ENCODE measurements around the gene PPP1R3C.

PPP1R3C gene

DNA sequence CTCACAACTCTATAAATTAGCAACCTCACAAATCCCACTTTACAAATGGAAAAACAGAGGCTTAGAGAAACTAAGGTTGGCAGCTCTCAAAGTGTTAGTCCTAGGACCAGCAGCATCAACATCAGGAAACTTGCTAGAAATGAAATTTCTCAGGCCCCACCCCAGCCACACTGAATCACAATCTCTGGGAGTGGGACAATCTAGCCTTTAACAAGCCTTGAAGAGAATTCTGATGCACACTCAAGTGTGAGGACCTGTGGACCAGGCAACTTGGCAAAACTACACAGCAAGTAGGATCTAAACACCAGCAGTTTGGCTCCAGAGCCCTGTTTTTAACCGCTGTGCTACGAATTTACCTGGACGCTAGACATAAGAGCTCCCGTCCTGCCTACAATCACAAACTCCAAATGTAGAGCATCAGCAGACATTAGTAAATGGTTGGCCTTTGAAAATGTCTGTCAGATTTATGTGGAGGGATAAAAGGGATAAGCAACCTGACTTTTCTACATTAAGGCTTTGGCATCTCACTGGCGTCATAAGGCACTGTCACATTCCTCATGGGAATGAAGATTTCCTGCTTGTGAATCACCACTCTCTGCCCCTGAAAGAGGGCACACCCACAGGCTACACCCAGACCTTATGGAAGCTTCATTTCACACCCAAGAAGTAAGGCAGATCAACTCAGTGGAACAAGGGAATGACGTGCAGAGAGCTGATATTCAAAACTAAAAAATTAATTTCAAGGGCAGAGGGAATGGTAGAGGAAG, 34.5 kb downstream of the PPP1R3C start:
- Histone ChIP-seq H4K8ac (ENCODE audit: low read depth, low read length) (no peak overlapping the region), H3K4me1 (ENCODE audit: control insufficient read depth in 2 of 2, insufficient read depth in 1 of 2, low read depth in 1 of 2, low read length in 2 of 2) (no peaks in the 10 kb centered on the region), H3K27ac (replicated peaks; ENCODE audit: low read length) (no peak overlapping the region), H3K9ac (ENCODE audit: low read depth, low read length, poor library complexity) (no peak overlapping the region), H3K23ac (ENCODE audit: low read depth, low read length, poor library complexity) (no peak overlapping the region), H2BK15ac (ENCODE audit: low read length) (no peak overlapping the region), H3K18ac (ENCODE audit: low read length) (no peak overlapping the region), H3K27me3 (ENCODE audit: control insufficient read depth in 3 of 3, insufficient read depth in 3 of 3, low read depth in 1 of 3, low read length in 3 of 3) (peaks cover 0 to 25% (median 2%) of the 10 kb centered on the region in 3 experiments), H3K79me1 (ENCODE audit: low read depth, low read length) (no peaks in the 10 kb centered on the region), H3K36me3 (replicated peaks in 1 of 2; ENCODE audit: control insufficient read depth in 2 of 2, insufficient read depth in 2 of 2, low read length in 2 of 2) (no peaks in the 10 kb centered on the region), H3K9me3 (replicated peaks in 1 of 2; ENCODE audit: control insufficient read depth in 2 of 2, insufficient read depth in 1 of 2, low read depth in 1 of 2, low read length in 2 of 2) (no peaks in the 10 kb centered on the region), H3K4ac (ENCODE audit: low read length) (no peak overlapping the region), H3K4me2 (ENCODE audit: insufficient read depth, low read length, poor library complexity, severe bottlenecking) (no peak overlapping the region), H2AK5ac (ENCODE audit: low read depth, low read length) (no peak overlapping the region), H2AFZ (ENCODE audit: low read length) (no peak overlapping the region), H2BK12ac (ENCODE audit: low read length) (no peak overlapping the region), H2BK5ac (ENCODE audit: low read length) (no peak overlapping the region), H2BK120ac (ENCODE audit: low read depth, low read length) (no peak overlapping the region), H4K91ac (ENCODE audit: low read depth, low read length, poor library complexity) (no peak overlapping the region), H3K4me3 (ENCODE audit: low read length in 2 of 2) (no peak overlapping the region), H3K14ac (ENCODE audit: low read length) (no peak overlapping the region)
- DNase-seq (ENCODE audit: low spot score), result no peak
- no CpG with 5 or more reads among the region's 6 CpGs for WGBS, 2 donors (ENCODE audit: extremely low coverage in 2 of 2, insufficient read length in 2 of 2, insufficient replicate concordance in 1 of 2)

- Histone ChIP-seq H3K27ac (replicated peaks; ENCODE audit: low read length) (no peak overlapping the region), H2BK120ac (ENCODE audit: low read depth, low read length) (no peak overlapping the region), H3K14ac (ENCODE audit: low read length) (no peak overlapping the region), H3K4ac (ENCODE audit: low read length) (no peak overlapping the region), H2BK12ac (ENCODE audit: low read length) (no peak overlapping the region), H2BK5ac (ENCODE audit: low read length) (no peak overlapping the region), H3K23ac (ENCODE audit: low read depth, low read length, poor library complexity) (no peak overlapping the region), H2AFZ (ENCODE audit: low read length) (no peak overlapping the region), H2BK15ac (ENCODE audit: low read length) (no peak overlapping the region), H3K36me3 (replicated peaks in 1 of 2; ENCODE audit: control insufficient read depth in 2 of 2, insufficient read depth in 2 of 2, low read length in 2 of 2) (no peaks in the 10 kb centered on the region), H2AK5ac (ENCODE audit: low read depth, low read length) (no peak overlapping the region), H3K4me2 (ENCODE audit: insufficient read depth, low read length, poor library complexity, severe bottlenecking) (no peak overlapping the region), H3K4me3 (ENCODE audit: low read length in 2 of 2) (no peak overlapping the region), H3K27me3 (ENCODE audit: control insufficient read depth in 3 of 3, insufficient read depth in 3 of 3, low read depth in 1 of 3, low read length in 3 of 3) (peaks cover 0 to 34% (median 2%) of the 10 kb centered on the region in 3 experiments), H3K18ac (ENCODE audit: low read length) (no peak overlapping the region), H3K79me1 (ENCODE audit: low read depth, low read length) (no peaks in the 10 kb centered on the region), H4K91ac (ENCODE audit: low read depth, low read length, poor library complexity) (no peak overlapping the region), H3K4me1 (ENCODE audit: control insufficient read depth in 2 of 2, insufficient read depth in 1 of 2, low read depth in 1 of 2, low read length in 2 of 2) (no peaks in the 10 kb centered on the region), H3K9ac (ENCODE audit: low read depth, low read length, poor library complexity) (no peak overlapping the region), H3K9me3 (replicated peaks in 1 of 2; ENCODE audit: control insufficient read depth in 2 of 2, insufficient read depth in 1 of 2, low read depth in 1 of 2, low read length in 2 of 2) (no peaks in the 10 kb centered on the region), H4K8ac (ENCODE audit: low read depth, low read length) (no peak overlapping the region)
- no peak for DNase-seq (ENCODE audit: low spot score)
- no CpG with 5 or more reads among the region's 7 CpGs for WGBS, 2 donors (ENCODE audit: extremely low coverage in 2 of 2, insufficient read length in 2 of 2, insufficient replicate concordance in 1 of 2)
Observed at GRCh38 chr10:91597197-91597881, 35.5 kb downstream of the PPP1R3C start.

GRCh38 chr10:91596825-91597196, 36.1 kb downstream of the PPP1R3C start:
- H3K36me3 ChIP-seq (replicated peaks in 1 of 2; ENCODE audit: control insufficient read depth in 2 of 2, insufficient read depth in 2 of 2, low read length in 2 of 2), result no peaks in the 10 kb centered on the region
- no peak overlapping the region for H3K4ac ChIP-seq (ENCODE audit: low read length)
- no peak overlapping the region for H2BK12ac ChIP-seq (ENCODE audit: low read length)
- H2AK5ac ChIP-seq (ENCODE audit: low read depth, low read length), result no peak overlapping the region
- no peak overlapping the region for H3K4me2 ChIP-seq (ENCODE audit: insufficient read depth, low read length, poor library complexity, severe bottlenecking)
- no peaks in the 10 kb centered on the region for H3K4me1 ChIP-seq (ENCODE audit: control insufficient read depth in 2 of 2, insufficient read depth in 1 of 2, low read depth in 1 of 2, low read length in 2 of 2)
- WGBS, 2 donors (ENCODE audit: extremely low coverage in 2 of 2, insufficient read length in 2 of 2, insufficient replicate concordance in 1 of 2), result no CpG with 5 or more reads among the region's 1 CpG
- no peak overlapping the region for H3K27ac ChIP-seq (replicated peaks; ENCODE audit: low read length)
- H3K9me3 ChIP-seq (replicated peaks in 1 of 2; ENCODE audit: control insufficient read depth in 2 of 2, insufficient read depth in 1 of 2, low read depth in 1 of 2, low read length in 2 of 2), result no peaks in the 10 kb centered on the region
- H2BK5ac ChIP-seq (ENCODE audit: low read length), result no peak overlapping the region
- H4K8ac ChIP-seq (ENCODE audit: low read depth, low read length), result no peak overlapping the region
- H2AFZ ChIP-seq (ENCODE audit: low read length), result no peak overlapping the region
- no peak overlapping the region for H3K14ac ChIP-seq (ENCODE audit: low read length)
- H2BK120ac ChIP-seq (ENCODE audit: low read depth, low read length), result no peak overlapping the region
- no peak overlapping the region for H3K9ac ChIP-seq (ENCODE audit: low read depth, low read length, poor library complexity)
- H3K18ac ChIP-seq (ENCODE audit: low read length), result no peak overlapping the region
- no peak overlapping the region for H4K91ac ChIP-seq (ENCODE audit: low read depth, low read length, poor library complexity)
- DNase-seq (ENCODE audit: low spot score), result no peak
- peaks cover 0 to 36% (median 2%) of the 10 kb centered on the region in 3 experiments for H3K27me3 ChIP-seq (ENCODE audit: control insufficient read depth in 3 of 3, insufficient read depth in 3 of 3, low read depth in 1 of 3, low read length in 3 of 3)
- no peak overlapping the region for H3K23ac ChIP-seq (ENCODE audit: low read depth, low read length, poor library complexity)
- H3K4me3 ChIP-seq (ENCODE audit: low read length in 2 of 2), result no peak overlapping the region
- H2BK15ac ChIP-seq (ENCODE audit: low read length), result no peak overlapping the region
- H3K79me1 ChIP-seq (ENCODE audit: low read depth, low read length), result no peaks in the 10 kb centered on the region

DNA sequence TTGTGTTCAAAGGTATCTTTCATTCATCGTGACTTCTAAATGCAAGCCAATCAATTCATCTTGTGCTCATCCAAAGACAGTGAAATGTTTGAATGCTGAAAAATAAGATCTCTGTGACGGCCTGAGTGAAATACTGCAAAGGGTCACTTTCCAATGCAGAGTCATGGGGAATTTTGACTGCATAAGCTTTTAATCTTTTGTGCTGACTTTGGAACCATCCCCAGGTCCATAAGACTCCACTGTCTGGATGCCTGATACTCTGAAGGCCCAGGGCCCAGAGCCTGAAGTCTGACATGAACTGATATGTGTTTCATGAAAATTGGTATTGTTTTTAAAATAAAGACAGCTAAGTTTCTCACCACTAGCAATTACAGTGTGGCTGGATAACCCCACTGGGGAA, 39.0 kb downstream of the PPP1R3C start:
- H3K27me3 ChIP-seq (ENCODE audit: control insufficient read depth in 3 of 3, insufficient read depth in 3 of 3, low read depth in 1 of 3, low read length in 3 of 3), result peaks cover 0 to 38% (median 2%) of the 10 kb centered on the region in 3 experiments
- H3K4ac ChIP-seq (ENCODE audit: low read length), result no peak overlapping the region
- no peak overlapping the region for H2BK15ac ChIP-seq (ENCODE audit: low read length)
- no peak overlapping the region for H3K4me2 ChIP-seq (ENCODE audit: insufficient read depth, low read length, poor library complexity, severe bottlenecking)
- H3K4me1 ChIP-seq (ENCODE audit: control insufficient read depth in 2 of 2, insufficient read depth in 1 of 2, low read depth in 1 of 2, low read length in 2 of 2), result peaks cover 0 to 4% of the 10 kb centered on the region in 2 donors
- no peak for DNase-seq (ENCODE audit: low spot score)
- H3K27ac ChIP-seq (replicated peaks; ENCODE audit: low read length), result no peak overlapping the region
- no peak overlapping the region for H3K23ac ChIP-seq (ENCODE audit: low read depth, low read length, poor library complexity)
- no peak overlapping the region for H3K9ac ChIP-seq (ENCODE audit: low read depth, low read length, poor library complexity)
- no peak overlapping the region for H3K18ac ChIP-seq (ENCODE audit: low read length)
- no peak overlapping the region for H3K14ac ChIP-seq (ENCODE audit: low read length)
- H4K8ac ChIP-seq (ENCODE audit: low read depth, low read length), result no peak overlapping the region
- no peak overlapping the region for H2AFZ ChIP-seq (ENCODE audit: low read length)
- no CpG with 5 or more reads among the region's 2 CpGs for WGBS, 2 donors (ENCODE audit: extremely low coverage in 2 of 2, insufficient read length in 2 of 2, insufficient replicate concordance in 1 of 2)
- H3K9me3 ChIP-seq (replicated peaks in 1 of 2; ENCODE audit: control insufficient read depth in 2 of 2, insufficient read depth in 1 of 2, low read depth in 1 of 2, low read length in 2 of 2), result no peaks in the 10 kb centered on the region
- no peak overlapping the region for H2BK12ac ChIP-seq (ENCODE audit: low read length)
- H3K4me3 ChIP-seq (ENCODE audit: low read length in 2 of 2), result no peak overlapping the region
- H3K36me3 ChIP-seq (replicated peaks in 1 of 2; ENCODE audit: control insufficient read depth in 2 of 2, insufficient read depth in 2 of 2, low read length in 2 of 2), result no peaks in the 10 kb centered on the region
- no peak overlapping the region for H2BK120ac ChIP-seq (ENCODE audit: low read depth, low read length)
- H2AK5ac ChIP-seq (ENCODE audit: low read depth, low read length), result no peak overlapping the region
- H4K91ac ChIP-seq (ENCODE audit: low read depth, low read length, poor library complexity), result no peak overlapping the region
- H2BK5ac ChIP-seq (ENCODE audit: low read length), result no peak overlapping the region
- H3K79me1 ChIP-seq (ENCODE audit: low read depth, low read length), result no peaks in the 10 kb centered on the region
